Embryonic facial prominence (tissue), 1 donor: Measurements from ENCODE around the gene EXOSC2.
A peak's percentile ranks its signal among the peaks of the same experiment; 100 is the strongest.
"Not testable (repeated sequence)": the region's sequence is repeated elsewhere in the genome, so short reads cannot be mapped to it uniquely, and the experiment has no call there.

ENCODE experiments used
- DNase-seq: peaks from one replicate; pipeline ENCODE4 v3.0.0-alpha.2; 2016; ENCODE audit errors: extremely low spot score

The EXOSC2 gene

GRCh38 chr9:130667120-130667435 lies 26.5 kb upstream of the EXOSC2 start:
- DNase-seq = no peak

DNA sequence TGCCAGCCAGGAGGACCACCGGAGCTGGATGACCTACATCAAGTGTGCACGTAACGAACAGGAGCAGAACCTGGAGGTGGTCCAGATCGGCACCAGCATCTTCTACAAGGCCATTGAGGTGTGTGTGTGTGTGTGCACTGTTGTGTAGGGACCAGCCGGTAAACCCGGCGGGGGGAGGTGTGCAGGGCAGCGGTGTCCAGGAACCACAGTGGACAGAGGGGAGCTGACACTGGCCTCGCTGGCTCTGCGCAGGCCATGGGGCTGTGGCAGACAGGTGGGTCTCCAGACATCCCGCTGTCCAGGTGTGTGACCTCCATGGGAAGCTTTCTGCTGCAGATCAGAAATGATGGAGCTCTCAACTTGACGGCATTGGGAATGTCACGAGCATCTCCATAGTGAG lies 25.4 kb upstream of the EXOSC2 start:
- DNase-seq = no peak

GRCh38 chr9:130668659-130669058 lies 24.9 kb upstream of the EXOSC2 start:
- no peak for DNase-seq

DNA sequence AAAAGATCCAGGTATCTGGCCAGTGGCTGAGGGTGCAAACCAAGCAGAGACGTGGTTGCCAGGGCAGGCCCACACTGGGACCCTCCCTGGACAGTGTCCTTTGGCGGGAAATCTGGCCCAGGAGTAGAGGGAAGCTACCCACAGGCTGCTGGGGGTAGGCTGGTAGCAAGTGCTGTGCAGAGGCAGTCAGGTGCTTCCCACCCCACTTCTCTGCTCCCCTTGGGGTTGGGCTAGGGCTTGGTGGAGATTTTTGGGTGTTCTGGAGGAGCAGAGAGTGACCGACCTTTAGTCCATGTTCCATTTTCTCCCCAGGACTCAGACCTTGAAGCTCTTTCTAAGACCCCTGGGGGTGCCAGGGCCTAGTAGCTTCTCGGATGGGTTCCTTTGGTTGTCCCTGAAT lies 23.6 kb upstream of the EXOSC2 start:
- no peak for DNase-seq

- no peak for DNase-seq
Measured at GRCh38 chr9:130670644-130671043, 22.9 kb upstream of the EXOSC2 start.

DNA sequence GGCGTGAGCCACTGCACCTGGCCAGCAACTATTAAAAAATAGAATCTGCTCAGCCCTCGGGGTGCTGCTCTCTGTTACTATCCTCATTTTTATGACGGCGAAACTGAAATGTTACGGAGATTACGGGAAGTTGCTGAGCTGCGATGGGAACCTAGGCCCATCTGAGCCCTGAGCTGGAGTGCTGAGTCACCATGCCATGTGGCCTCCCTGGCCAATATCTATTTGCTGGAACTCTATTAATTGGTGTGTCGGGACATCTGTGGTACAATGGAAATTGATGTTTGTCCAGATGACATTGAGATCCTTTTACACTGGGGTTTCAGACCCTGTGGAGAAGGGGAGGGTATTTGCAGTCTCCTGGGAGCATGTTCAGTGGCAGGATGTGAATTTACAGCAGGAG lies 21.1 kb upstream of the EXOSC2 start:
- no peak for DNase-seq

DNA sequence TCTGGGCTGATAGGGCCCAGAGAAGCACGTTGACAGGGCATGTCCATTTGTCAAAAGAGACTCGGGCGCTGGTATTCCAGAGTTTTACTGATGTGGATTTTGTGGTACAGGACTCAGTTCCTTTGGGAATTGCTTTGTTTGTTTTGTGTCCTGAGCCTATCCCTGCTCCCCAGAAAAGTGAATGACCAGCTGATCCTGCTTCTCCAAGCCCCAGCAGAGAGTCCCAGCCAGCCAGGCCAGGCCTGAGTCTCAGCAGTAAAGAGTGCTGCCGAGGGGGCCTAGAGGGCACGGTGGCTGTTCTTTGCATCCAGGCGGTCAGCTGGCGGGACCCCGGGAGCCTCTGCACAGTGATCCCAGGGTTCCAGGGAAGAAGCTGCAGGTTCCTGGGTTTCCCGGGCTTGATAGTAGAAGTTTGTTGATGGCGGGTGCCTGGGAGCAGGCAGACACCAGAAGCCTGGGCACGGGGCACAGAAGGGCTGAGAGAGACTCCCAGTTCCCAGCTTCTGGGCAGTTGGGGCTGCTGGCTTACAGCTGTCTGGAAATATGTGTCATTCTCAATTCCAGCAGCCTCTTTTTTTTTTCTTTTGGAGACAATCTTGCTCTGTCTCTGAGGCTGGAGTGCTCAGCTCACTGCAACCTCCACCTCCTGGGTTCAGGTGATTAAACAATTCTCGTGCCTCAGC lies 20.5 kb upstream of the EXOSC2 start:
- no peak for DNase-seq

GRCh38 chr9:130675396-130675795 lies 18.2 kb upstream of the EXOSC2 start:
- no peak for DNase-seq

GRCh38 chr9:130677252-130677651 lies 16.3 kb upstream of the EXOSC2 start:
- DNase-seq = no peak

DNA sequence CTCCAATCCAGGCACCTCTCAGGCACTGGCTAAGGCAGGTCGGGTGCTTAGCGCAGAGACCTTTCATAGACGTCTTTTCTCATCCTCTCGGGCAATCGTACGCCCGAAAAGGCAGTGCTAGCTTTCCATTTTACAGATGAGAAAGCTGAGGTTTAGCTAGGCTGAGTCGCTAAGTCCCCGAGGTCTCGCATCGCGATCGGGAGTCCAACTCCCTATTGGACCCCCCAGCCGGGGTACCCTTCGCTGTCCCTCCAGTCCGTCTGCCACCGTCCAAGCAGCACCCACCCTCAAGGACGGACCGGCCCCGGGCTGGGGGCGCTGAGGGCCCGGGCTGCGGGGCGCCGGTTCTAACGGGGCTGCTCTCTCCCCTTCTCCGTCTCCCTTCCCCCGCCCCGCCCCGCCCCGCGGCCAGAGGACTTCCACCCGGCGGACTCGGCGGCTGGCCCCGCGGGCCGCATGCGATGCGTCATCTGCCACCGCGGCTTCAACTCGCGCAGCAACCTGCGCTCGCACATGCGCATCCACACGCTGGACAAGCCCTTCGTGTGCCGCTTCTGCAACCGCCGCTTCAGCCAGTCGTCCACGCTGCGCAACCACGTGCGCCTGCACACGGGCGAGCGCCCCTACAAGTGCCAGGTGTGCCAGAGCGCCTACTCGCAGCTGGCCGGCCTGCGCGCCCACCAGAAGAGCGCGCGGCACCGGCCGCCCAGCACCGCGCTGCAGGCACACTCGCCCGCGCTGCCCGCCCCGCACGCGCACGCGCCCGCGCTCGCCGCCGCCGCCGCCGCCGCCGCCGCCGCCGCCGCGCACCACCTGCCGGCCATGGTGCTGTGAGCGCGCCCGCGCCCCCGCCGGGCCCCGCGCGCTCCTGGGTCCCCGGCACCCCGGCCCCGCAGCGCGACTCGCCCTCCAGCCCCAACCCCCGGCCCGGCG lies 12.5 kb upstream of the EXOSC2 start:
- DNase-seq = no peak

- DNase-seq = no peak
Measured at GRCh38 chr9:130681769-130682420, 11.7 kb upstream of the EXOSC2 start.

DNA sequence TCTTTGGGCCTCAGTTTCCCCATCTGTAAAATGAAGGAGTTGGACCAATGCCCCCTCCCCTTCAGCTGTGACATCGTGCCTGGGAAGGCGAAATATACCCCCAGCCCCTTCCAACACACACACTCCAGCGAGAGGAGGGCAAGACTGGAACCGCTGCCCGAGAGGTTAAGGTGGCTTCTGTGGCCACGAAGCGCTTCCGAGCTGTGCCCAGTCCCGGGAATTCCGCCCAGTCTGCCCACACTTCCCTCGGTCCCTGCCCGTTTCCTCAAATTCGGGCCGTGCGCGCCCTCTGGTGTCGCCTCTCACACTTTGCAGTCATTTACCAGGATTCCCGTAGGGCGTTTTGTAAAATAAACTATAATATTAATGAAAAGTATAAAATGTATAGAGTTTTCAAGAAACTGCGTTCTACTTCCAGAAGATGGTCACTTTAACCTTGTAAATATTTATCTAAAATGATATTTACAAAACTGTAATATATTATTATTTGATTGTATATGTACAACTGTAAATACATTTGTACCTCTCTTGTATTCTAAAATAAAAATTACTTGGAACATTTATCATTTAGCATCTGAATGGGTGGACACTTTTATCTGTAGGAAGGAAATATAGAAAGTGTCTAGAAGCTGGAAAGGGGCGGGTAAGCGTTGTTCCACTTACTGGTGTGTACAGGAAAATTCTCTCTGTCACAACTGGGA lies 11.0 kb upstream of the EXOSC2 start:
- DNase-seq = no peak

- no peak for DNase-seq
Measured at GRCh38 chr9:130685104-130685503, 8.5 kb upstream of the EXOSC2 start.

DNA sequence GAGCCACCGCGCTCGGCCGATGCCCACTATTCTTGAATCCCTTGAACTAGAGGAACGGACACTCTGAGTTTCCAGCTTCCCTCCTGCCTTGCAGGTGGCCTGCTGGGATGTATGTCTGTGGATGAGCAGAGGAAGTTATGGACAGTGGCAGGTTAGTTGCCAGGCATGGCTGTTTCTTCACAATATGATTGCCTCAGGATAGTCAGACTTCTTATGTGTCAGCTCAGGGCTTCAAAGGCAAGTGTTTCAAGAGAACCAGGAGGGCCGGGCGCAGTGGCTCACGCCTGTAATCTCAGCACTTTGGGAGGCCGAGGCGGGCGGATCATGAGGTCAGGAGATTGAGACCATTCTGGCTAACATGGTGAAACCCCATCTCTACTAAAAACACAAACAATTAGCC lies 7.6 kb upstream of the EXOSC2 start:
- not testable (repeated sequence) for DNase-seq

DNA sequence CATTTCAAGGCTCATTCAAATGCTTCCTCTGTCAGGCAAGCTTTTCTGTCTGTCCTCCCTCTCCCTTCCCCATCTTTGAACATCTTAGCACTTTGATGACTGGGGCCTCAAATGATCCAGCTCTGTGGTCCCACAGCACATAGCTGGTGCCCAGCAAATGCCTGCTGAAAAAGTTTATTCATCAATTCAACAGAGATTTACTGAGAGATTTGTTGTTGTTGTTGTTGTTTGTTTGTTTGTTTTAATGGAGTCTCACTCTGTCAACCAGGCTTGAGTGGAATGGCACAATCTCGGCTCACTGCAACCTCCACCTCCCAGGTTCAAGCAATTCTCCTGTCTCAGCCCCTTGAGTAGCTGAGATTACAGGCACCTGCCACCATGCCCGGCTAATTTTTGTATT lies 6.0 kb upstream of the EXOSC2 start:
- no peak for DNase-seq

DNA sequence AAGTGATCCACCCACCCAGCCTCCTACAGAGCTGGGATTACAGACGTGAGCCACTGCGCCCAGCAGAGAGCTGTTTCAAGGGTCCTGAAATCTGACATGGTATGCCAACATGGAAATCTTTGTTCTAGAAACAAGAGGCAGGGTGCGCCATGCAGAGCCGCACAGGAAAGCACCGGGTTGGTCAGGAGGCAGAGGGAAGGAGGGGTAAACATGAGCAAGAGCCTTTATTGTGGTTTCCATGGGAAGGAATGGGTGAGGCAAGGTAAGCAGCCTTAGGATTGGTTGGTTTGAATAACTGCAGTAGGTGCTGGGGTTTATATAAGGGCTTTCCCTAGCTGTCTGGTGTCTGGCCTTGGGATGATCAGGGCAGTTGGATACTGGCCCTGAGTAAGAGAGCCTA lies 5.5 kb upstream of the EXOSC2 start:
- DNase-seq = no peak

DNA sequence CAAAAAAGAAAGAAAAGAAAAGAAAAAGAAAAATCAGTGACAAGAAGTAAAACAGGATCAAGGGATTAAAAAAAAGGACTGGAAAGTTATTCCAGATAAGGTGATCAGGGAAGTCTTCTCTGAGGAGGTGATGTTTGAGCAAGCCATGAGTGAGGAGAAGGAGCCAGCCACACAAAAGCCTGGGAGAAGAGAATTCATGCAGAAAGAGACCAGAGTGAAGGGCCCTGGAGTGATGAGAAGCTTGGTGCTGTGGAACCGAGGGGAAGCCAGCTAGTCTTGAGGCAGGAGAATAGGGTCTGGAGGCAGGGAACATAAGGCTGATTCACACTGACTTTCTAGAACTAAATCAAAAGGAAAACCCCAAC lies 4.0 kb upstream of the EXOSC2 start:
- no peak for DNase-seq

- DNase-seq = peak; percentile 53
Measured at GRCh38 chr9:130689937-130690700, 3.5 kb upstream of the EXOSC2 start.

DNA sequence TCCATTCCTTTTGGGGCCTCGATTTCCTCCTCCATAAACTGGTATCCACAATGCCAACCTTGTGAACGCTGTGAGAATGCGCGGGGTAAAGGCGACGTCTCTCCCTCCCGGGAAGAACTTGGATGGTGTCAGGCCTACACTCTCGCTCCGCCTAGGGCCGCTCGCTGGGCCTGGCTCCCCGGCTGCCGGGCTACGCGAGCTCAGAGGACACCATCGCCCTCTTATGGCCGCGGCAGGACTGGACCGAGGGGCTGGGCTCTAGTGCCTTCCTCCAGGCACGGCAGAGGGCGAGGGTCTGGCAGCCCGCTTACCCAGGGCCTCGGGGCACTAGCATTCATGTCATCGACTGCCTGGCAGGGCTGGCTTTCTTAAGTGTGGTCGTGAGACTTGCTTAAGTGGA lies 1.3 kb upstream of the EXOSC2 start:
- no peak for DNase-seq

DNA sequence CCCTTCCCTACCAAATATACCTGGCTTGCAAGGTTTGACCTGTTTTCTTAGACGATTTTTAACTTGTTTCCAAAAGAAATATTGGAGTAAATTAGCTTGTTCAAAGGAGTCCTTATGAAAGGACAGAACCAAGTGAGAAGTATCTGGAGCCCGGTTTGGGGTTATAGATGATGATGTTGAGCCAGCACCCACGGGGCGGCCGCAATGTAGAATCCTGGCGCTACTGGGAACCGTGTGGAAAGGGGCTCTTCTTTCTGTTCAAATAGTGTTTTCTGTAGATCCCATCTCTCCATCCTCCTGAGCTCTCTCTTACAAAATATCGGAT lies 517 bp upstream of the EXOSC2 start:
- no peak for DNase-seq

- no peak for DNase-seq
Measured at GRCh38 chr9:130694205-130694604, 625 bp downstream of the EXOSC2 start.
